ENCODE data around the gene FAM170B. TPM values are rescaled to one million over a fixed set of nuclear protein-coding genes. Genes with fewer than 3 reads are reported as not detected.

Gene FAM170B
- not detected for polyA plus RNA-seq (2012; ENCODE audit: missing spikeins)

DNA sequence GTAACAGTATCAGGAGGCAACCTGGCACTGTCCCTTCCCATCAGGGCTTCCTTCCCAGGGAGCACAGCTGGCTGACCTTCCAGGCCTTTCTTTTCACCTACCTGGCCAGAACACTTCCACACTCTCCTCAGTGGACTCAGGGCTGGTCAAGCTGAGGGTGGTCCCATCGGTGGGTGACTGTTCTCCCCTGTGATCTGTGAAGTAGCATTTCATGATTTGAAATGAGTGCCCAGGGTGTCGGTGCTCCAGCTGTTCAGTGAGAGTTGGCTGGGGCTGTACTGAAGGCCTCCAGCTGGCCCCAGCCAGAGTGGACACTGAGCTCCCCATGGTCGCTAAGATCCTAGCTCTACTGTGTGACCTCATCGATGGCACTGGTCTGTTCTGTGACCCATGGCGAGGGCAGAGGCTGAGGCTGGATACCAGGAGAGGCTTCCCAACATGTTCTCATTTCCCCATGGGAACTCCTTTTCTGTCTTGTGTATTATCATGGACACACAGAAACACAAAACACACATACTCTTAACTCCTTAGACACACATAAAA is at the start of gene FAM170B:
Gene FAM170B, minus strand, starts transcription at position 316 of the 543 bp plus-strand sequence. Its CDS starts 103 bp downstream, at position 213.
- FAIRE-seq, result no peak
- no peak for DNase-seq (ENCODE audit: insufficient read length)
- TF ChIP-seq POLR2A (IDR thresholded peaks at IDR 0.05; ENCODE audit: low read depth, low read length), result no peak
- no peak for TF ChIP-seq POLR2AphosphoS5 (IDR thresholded peaks at IDR 0.05; ENCODE audit: low read depth, low read length)
- no peak for TF ChIP-seq TAF1 (IDR thresholded peaks at IDR 0.05; ENCODE audit: borderline replicate concordance, low read depth, low read length)

GRCh38 chr10:49182776-49183175 is 49.0 kb upstream of the FAM170B start:
- no peak for FAIRE-seq
- no peak for TF ChIP-seq POLR2AphosphoS5 (IDR thresholded peaks at IDR 0.05; ENCODE audit: low read depth, low read length)
- no peak for DNase-seq (ENCODE audit: insufficient read length)

DNA sequence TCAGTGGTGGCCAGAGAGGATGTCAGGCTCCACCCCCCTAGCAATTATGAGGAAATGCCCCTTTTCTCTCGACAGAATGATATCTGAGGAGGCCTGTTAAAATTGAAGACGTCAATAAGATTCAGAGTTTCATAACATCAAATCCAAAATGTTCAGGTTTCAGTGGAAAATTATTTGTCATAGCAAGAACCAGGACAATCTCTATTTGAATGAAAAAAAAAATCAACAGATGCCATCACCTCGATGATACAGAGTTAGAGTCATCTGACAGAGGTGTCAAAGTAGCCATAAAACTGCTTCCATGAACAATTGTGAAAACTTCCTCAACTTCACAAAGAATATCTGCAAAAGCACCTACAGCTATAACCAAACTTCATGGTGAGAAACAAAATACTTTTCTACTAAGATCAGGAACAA is 46.6 kb upstream of the FAM170B start:
- peak; percentile 87 for FAIRE-seq
- DNase-seq (ENCODE audit: insufficient read length), result no peak
- no peak for TF ChIP-seq POLR2AphosphoS5 (IDR thresholded peaks at IDR 0.05; ENCODE audit: low read depth, low read length)
- no peak for TF ChIP-seq TAF1 (IDR thresholded peaks at IDR 0.05; ENCODE audit: borderline replicate concordance, low read depth, low read length)

DNA sequence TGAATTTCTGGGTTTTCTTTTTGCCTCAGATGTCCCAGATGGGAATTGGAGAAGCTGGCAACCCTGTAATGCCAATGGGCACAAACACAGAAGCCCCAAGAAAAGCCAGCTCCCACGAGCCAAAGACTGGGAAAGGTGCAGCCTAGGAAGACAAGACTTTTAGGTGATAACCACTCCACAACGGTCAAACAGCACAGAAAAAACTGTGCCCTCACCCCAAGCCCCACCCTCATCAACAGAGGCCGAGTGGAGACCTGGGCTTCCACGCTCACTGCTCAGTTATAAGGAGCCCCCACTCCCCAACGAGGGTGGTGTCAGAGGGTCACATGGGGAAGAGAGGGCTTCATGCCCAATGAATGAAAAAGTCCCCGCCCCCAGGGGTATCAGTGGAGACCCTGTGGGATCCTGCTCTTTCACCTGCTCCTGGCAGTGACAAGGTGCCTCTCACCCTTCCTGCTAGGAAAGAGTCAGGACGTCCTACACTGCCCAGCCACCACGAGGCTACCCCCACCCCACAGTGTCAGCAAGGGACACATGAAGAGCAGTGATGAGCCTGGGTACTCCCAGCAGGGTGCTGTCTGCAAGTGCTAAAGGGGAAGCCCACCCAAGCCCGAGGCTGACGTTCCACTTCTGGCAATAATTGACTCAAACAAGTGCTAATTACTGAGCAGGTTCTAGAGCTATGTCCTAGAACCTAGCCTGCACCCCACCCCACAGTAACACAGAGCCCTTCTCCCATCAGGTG is 46.0 kb upstream of the FAM170B start:
- TF ChIP-seq TAF1 (IDR thresholded peaks at IDR 0.05; ENCODE audit: borderline replicate concordance, low read depth, low read length) (no peak), POLR2A (IDR thresholded peaks at IDR 0.05; ENCODE audit: low read depth, low read length) (no peak), POLR2AphosphoS5 (IDR thresholded peaks at IDR 0.05; ENCODE audit: low read depth, low read length) (no peak)
- FAIRE-seq (no peak), DNase-seq (ENCODE audit: insufficient read length) (no peak)

DNA sequence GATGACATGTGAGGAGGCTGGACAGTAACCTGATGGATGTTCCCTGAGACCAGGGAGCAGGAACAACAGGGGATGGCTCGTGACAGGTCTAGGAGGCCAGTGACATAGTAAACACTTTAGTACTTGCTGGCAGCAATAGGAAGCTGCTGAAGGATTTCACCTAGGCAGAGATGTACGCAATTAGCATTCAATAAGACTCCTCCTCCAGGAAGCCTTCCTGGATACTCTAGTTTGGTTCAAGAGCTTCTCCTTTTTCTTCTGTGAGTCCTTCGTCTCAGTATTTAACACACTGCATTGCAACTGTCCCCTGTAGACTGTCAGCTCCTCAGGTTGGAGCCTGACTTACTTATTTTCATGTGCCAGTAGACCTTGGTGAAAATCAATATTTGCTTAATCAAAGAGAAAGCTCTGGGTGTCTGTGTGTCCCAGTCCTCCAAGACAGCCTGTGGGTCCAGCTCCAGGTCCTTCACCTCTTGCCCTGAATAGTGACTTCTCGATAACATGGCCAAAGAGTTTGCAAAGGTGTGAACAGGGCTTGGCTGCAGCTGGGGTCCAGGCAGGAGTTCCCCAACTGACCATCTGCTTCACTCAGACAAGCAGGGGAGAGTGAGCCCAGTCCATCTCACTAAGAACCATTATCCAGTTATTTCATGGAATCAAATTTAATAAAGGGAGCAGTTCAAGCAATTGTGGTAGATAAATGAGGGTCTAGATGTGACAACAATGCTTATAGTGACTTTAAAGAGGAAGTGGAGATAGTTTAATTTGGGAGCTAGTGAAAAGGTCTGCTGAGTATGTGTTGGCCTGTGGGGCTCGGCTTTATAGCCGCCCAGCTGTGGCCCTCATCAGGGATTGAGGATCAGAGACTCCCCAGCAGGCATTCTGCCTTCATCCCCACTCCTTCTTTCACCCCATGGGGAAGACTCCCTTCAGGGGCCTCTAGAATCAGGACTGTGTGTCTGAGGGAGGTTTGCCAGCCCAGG is 45.0 kb upstream of the FAM170B start:
- no peak for DNase-seq (ENCODE audit: insufficient read length)
- FAIRE-seq, result peak; percentile 77

GRCh38 chr10:49177391-49178355 is 43.9 kb upstream of the FAM170B start:
- FAIRE-seq (peak; percentile 98), DNase-seq (ENCODE audit: insufficient read length) (peak; percentile 66)
- TF ChIP-seq POLR2A (IDR thresholded peaks at IDR 0.05; ENCODE audit: low read depth, low read length), result peak; percentile 47; the same call in 1 of the 2 replicates
- no peak for TF ChIP-seq TAF1 (IDR thresholded peaks at IDR 0.05; ENCODE audit: borderline replicate concordance, low read depth, low read length)
- TF ChIP-seq POLR2AphosphoS5 (IDR thresholded peaks at IDR 0.05; ENCODE audit: low read depth, low read length), result 0 out of 2 replicates have a peak, but pooled peaks have one; percentile 31

More for the DNA sequence above, 45.0 kb upstream of the FAM170B start:
- TF ChIP-seq POLR2A (IDR thresholded peaks at IDR 0.05; ENCODE audit: low read depth, low read length), result no peak

GRCh38 chr10:49176310-49177268 is 42.8 kb upstream of the FAM170B start:
- no peak for FAIRE-seq
- DNase-seq (ENCODE audit: insufficient read length), result no peak
- TF ChIP-seq POLR2AphosphoS5 (IDR thresholded peaks at IDR 0.05; ENCODE audit: low read depth, low read length) (no peak), POLR2A (IDR thresholded peaks at IDR 0.05; ENCODE audit: low read depth, low read length) (no peak), TAF1 (IDR thresholded peaks at IDR 0.05; ENCODE audit: borderline replicate concordance, low read depth, low read length) (no peak)

- FAIRE-seq (no peak), DNase-seq (ENCODE audit: insufficient read length) (no peak)
- TF ChIP-seq POLR2AphosphoS5 (IDR thresholded peaks at IDR 0.05; ENCODE audit: low read depth, low read length) (no peak), POLR2A (IDR thresholded peaks at IDR 0.05; ENCODE audit: low read depth, low read length) (no peak), TAF1 (IDR thresholded peaks at IDR 0.05; ENCODE audit: borderline replicate concordance, low read depth, low read length) (no peak)
Measured at GRCh38 chr10:49175587-49176309, 41.9 kb upstream of the FAM170B start.

- DNase-seq (ENCODE audit: insufficient read length) (no peak), FAIRE-seq (no peak)
- TF ChIP-seq POLR2AphosphoS5 (IDR thresholded peaks at IDR 0.05; ENCODE audit: low read depth, low read length) (no peak), TAF1 (IDR thresholded peaks at IDR 0.05; ENCODE audit: borderline replicate concordance, low read depth, low read length) (no peak), POLR2A (IDR thresholded peaks at IDR 0.05; ENCODE audit: low read depth, low read length) (no peak)
Measured at GRCh38 chr10:49174926-49175500, 41.2 kb upstream of the FAM170B start.

All from GM12892 (cell line).